PFSK-1 (cell line): ENCODE data around the gene MBD5.

Experiments
- FOXP2 ChIP-seq: optimal IDR thresholded peaks from 2 replicates; pipeline ENCODE3; 2011; ENCODE audit warnings: borderline replicate concordance, control low read depth, inconsistent platforms; ENCODE audit not compliant: insufficient read depth; ENCODE audit errors: extremely low read length, extremely low read depth
- POLR2AphosphoS5 ChIP-seq: IDR thresholded peaks from 2 replicates; pipeline ENCODE4 v1.6.1; 2012; ENCODE audit warnings: low read depth, mild to moderate bottlenecking, control low read depth, low read length, moderate library complexity
- REST ChIP-seq, 2 experiments: IDR thresholded peaks; 2 replicates each; pipeline versions ENCODE4 v1.6.1 to v1.8.0; 2011 to 2012; ENCODE audit warnings: low read depth in 2 of 2, low read length in 2 of 2, control low read depth in 1 of 2, inconsistent platforms in 1 of 2, mild to moderate bottlenecking in 1 of 2, moderate library complexity in 1 of 2; ENCODE audit not compliant: insufficient read depth in 1 of 2
- SIN3A ChIP-seq: IDR thresholded peaks from 2 replicates; pipeline ENCODE4 v1.6.1; 2012; ENCODE audit warnings: mild to moderate bottlenecking, low read length, moderate library complexity, borderline replicate concordance; ENCODE audit not compliant: insufficient read depth
- TAF1 ChIP-seq: IDR thresholded peaks from 2 replicates; pipeline ENCODE4 v1.6.1; 2012; ENCODE audit warnings: low read length, control low read depth, borderline replicate concordance; ENCODE audit not compliant: insufficient read depth

MBD5 gene

DNA sequence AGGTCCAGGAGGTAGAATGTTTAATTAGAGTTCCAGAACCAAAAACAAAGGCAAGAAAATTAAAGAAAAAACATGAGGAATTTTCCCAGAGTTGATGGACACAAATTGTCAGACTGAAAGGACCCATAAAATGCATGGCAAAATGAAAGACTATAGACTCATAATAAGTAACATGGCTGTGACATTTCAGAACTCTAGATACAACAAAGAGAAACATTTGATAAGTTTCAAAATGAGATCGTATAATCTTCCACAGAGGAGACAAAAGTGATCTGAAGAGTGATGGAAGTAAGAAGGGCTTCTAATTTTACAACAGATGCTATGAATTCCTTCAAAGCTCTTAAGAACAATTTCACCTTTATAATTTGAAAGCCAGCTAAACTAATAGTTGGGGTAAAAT, 20.8 kb upstream of the MBD5 start:
- TF ChIP-seq FOXP2: no peak
- no peak for TF ChIP-seq SIN3A
- TF ChIP-seq REST (IDR thresholded peaks at IDR 0.05; ENCODE audit: insufficient read depth in 1 of 2, low read depth in 2 of 2, low read length in 2 of 2): no peak
- no peak for TF ChIP-seq TAF1
- TF ChIP-seq POLR2AphosphoS5: no peak

GRCh38 chr2:148006249-148007007, 14.5 kb upstream of the MBD5 start:
- no peak for TF ChIP-seq TAF1
- TF ChIP-seq FOXP2: no peak
- TF ChIP-seq REST (IDR thresholded peaks at IDR 0.05; ENCODE audit: insufficient read depth in 1 of 2, low read depth in 2 of 2, low read length in 2 of 2): no peak
- no peak for TF ChIP-seq POLR2AphosphoS5
- no peak for TF ChIP-seq SIN3A

GRCh38 chr2:148007219-148007900, 13.5 kb upstream of the MBD5 start:
- TF ChIP-seq REST (IDR thresholded peaks at IDR 0.05; ENCODE audit: insufficient read depth in 1 of 2, low read depth in 2 of 2, low read length in 2 of 2) (no peak), SIN3A (no peak), POLR2AphosphoS5 (no peak), TAF1 (no peak), FOXP2 (no peak)

DNA sequence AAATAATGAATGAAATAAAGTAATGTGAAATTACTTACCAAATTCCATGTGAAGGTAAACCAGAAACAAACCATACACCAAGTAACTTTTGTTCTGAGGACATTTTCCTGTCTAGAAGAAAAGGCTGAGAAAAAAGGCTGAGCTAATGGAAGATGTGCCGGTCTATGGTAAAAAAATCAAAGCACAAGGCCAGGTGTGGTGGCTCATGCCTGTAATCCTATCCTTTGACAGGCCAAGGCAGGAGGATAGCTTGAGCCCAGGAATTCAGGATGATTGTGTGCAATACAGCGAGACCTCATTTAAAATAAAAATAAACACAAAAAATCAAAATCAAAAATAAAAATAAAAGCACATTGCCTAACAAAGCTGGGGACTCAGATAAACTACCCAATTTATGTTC, 7.0 kb upstream of the MBD5 start:
- TF ChIP-seq TAF1: no peak
- no peak for TF ChIP-seq POLR2AphosphoS5
- no peak for TF ChIP-seq REST (IDR thresholded peaks at IDR 0.05; ENCODE audit: insufficient read depth in 1 of 2, low read depth in 2 of 2, low read length in 2 of 2)
- TF ChIP-seq SIN3A: no peak
- no peak for TF ChIP-seq FOXP2
